K562 (cell line): ENCODE measurements around the gene LIPH. TPM values are rescaled to one million over a fixed set of nuclear protein-coding genes. Genes with fewer than 3 reads are reported as not detected.

Experiments used
- ATAC-seq: fragments of 200-7000 bp; cut with Tn5 transposase; 3 replicates; pipeline ENCODE4 v1.9.1; 2020; ENCODE audit warnings: moderate library complexity
- BruUV-seq: library from RNA; stranded (reverse); fragments of 400-500 nt; replicated peaks from 2 replicates; lab custom pipeline; 2021; lab: Mats Ljungman, UMichigan
- CTCF ChIA-PET: fragments of 300-600 bp; formaldehyde crosslinking; extraction: SDS; loops from one replicate; lab custom pipeline; 2021; ENCODE audit warnings: low intra/inter-chr PET ratio; lab: Yijun Ruan, JAX
- POLR2A ChIA-PET: fragments of 300-600, 350-650 bp; sonication (Branson Sonifier 250); formaldehyde crosslinking; extraction: SDS; loops from one replicate; lab custom pipeline; 2021; ENCODE audit warnings: antibody characterized with exemption, inconsistent platforms; lab: Yijun Ruan, JAX
- DNase-seq, 4 experiments: peaks; one replicate each; pipeline versions ENCODE4 v3.0.0 to v3.0.0-alpha.2; 2011 to 2018; ENCODE audit warnings: low spot score in 3 of 4, mixed read lengths in 3 of 4; ENCODE audit errors: extremely low read depth in 1 of 4
- FAIRE-seq: peaks from 2 replicates; lab custom pipeline; 2011; peaks lifted over from hg19 to GRCh38; lab: Jason Lieb, UNC
- H2AFZ ChIP-seq: 2 replicates; pipeline ENCODE4 v1.6.0; 2011; ENCODE audit warnings: low read depth, low read length, control low read depth, inconsistent platforms
- H3K27ac ChIP-seq: fragments of 200-600 bp; 3 replicates; pipeline ENCODE4 v1.8.0; 2011; ENCODE audit warnings: low read depth, mild to moderate bottlenecking, control low read depth, inconsistent platforms, low read length, moderate library complexity, mixed read lengths; ENCODE audit errors: extremely low read depth
- H3K27me3 ChIP-seq, 2 experiments: fragments of 300-600 bp in 1 of 2; 2 replicates in 1 of 2; 3 replicates in 1 of 2; pipeline versions ENCODE4 v1.6.0 to v1.8.0; 2011; ENCODE audit warnings: inconsistent platforms in 2 of 2, low read length in 2 of 2, mild to moderate bottlenecking in 1 of 2, mixed read lengths in 1 of 2, moderate library complexity in 1 of 2; ENCODE audit not compliant: control insufficient read depth in 2 of 2, insufficient read depth in 2 of 2
- H3K36me3 ChIP-seq: fragments of 300-600 bp; 3 replicates; pipeline ENCODE4 v1.8.0; 2011; ENCODE audit warnings: mild to moderate bottlenecking, low read length, inconsistent platforms; ENCODE audit not compliant: control insufficient read depth, insufficient read depth
- H3K4me1 ChIP-seq, 2 experiments: fragments of 200-600 bp in 1 of 2; replicated peaks in 1 of 2; 2 replicates in 1 of 2; 3 replicates in 1 of 2; pipeline versions ENCODE4 v1.5.1 to v1.8.0; 2011; ENCODE audit warnings: inconsistent platforms in 2 of 2, low read length in 2 of 2, mild to moderate bottlenecking in 1 of 2, mixed read lengths in 1 of 2, moderate library complexity in 1 of 2; ENCODE audit not compliant: control insufficient read depth in 2 of 2, insufficient read depth in 2 of 2
- H3K4me2 ChIP-seq: 2 replicates; pipeline ENCODE4 v1.6.1; 2011; ENCODE audit warnings: low read length, control low read depth, inconsistent platforms, mixed read lengths; ENCODE audit not compliant: insufficient read depth
- H3K4me3 ChIP-seq: fragments of 200-600 bp; sonication (generic), shearing (Covaris generic); 2 replicates; pipeline ENCODE4 v1.5.1; 2016; ENCODE audit warnings: control low read depth, inconsistent platforms
- H3K79me2 ChIP-seq: fragments of 200-600 bp; 3 replicates; pipeline ENCODE4 v1.8.0; 2011; ENCODE audit warnings: low read length, inconsistent platforms; ENCODE audit not compliant: control insufficient read depth, insufficient read depth
- H3K9ac ChIP-seq, 2 experiments: 2 replicates each; pipeline versions ENCODE4 v1.6.0 to v1.6.1; 2011; ENCODE audit warnings: low read depth in 2 of 2, low read length in 2 of 2, control low read depth in 1 of 2, inconsistent platforms in 1 of 2, mild to moderate bottlenecking in 1 of 2, mixed read lengths in 1 of 2; ENCODE audit not compliant: insufficient read depth in 1 of 2
- H3K9me1 ChIP-seq: one replicate; pipeline ENCODE4 v1.6.0; 2011; ENCODE audit warnings: inconsistent platforms, mild to moderate bottlenecking, low read length, moderate library complexity; ENCODE audit not compliant: control insufficient read depth, insufficient read depth
- H3K9me3 ChIP-seq: replicated peaks from 2 replicates; pipeline ENCODE4 v1.5.1; 2011; ENCODE audit warnings: low read depth, low read length, inconsistent platforms; ENCODE audit not compliant: control insufficient read depth, insufficient read depth
- H4K20me1 ChIP-seq: replicated peaks from 2 replicates; pipeline ENCODE4 v1.6.1; 2011; ENCODE audit warnings: low read length, inconsistent platforms, mixed read lengths; ENCODE audit not compliant: control insufficient read depth, insufficient read depth
- BRD9 ChIP-seq: fragments of 450-650 bp; IDR thresholded peaks from 2 replicates; pipeline ENCODE4 v1.6.1; 2018; ENCODE audit warnings: low read depth; ENCODE audit not compliant: partially characterized antibody
- CTBP1 ChIP-seq: fragments of 450-650 bp; IDR thresholded peaks from 2 replicates; pipeline ENCODE4 v1.6.1; 2016; ENCODE audit warnings: borderline replicate concordance
- E2F6 ChIP-seq, 2 experiments: IDR thresholded peaks; 2 replicates each; pipeline ENCODE4 v1.6.1; 2011; ENCODE audit warnings: borderline replicate concordance in 1 of 2, control low read depth in 1 of 2, low read depth in 1 of 2, low read length in 1 of 2, mild to moderate bottlenecking in 1 of 2, mixed read lengths in 1 of 2, moderate library complexity in 1 of 2; ENCODE audit not compliant: insufficient read depth in 1 of 2, insufficient read length in 1 of 2, poor library complexity in 1 of 2, severe bottlenecking in 1 of 2; ENCODE audit errors: extremely low read depth in 1 of 2
- FOSL1 ChIP-seq: fragments of 200-800 bp; sonication (Bioruptor generic); conservative IDR thresholded peaks from 2 replicates; pipeline ENCODE4 v1.6.1; 2016; ENCODE audit warnings: missing genetic modification characterization, missing compliant biosample characterization
- L3MBTL2 ChIP-seq: fragments of 450-650 bp; IDR thresholded peaks from 2 replicates; pipeline ENCODE4 v1.6.1; 2016; ENCODE audit warnings: mild to moderate bottlenecking, moderate library complexity
- MEF2A ChIP-seq: IDR thresholded peaks from 2 replicates; pipeline ENCODE4 v1.6.1; 2011; ENCODE audit warnings: low read depth, mild to moderate bottlenecking, low read length, moderate library complexity; ENCODE audit not compliant: control insufficient read depth
- MEF2D ChIP-seq: conservative IDR thresholded peaks from 2 replicates; pipeline ENCODE4 v1.6.1; 2016; ENCODE audit warnings: low read depth, missing genetic modification characterization, missing compliant biosample characterization
- NFIC ChIP-seq: fragments of 450-650 bp; IDR thresholded peaks from 2 replicates; pipeline ENCODE4 v1.6.1; 2017; ENCODE audit warnings: mild to moderate bottlenecking, inconsistent platforms
- SMAD4 ChIP-seq: fragments of 250-450 bp; sonication (Bioruptor Pico); conservative IDR thresholded peaks from 2 replicates; pipeline ENCODE4 v1.8.0; 2021; ENCODE audit warnings: inconsistent platforms, mild to moderate bottlenecking, moderate library complexity
- TBL1XR1 ChIP-seq, 2 experiments: IDR thresholded peaks; 2 replicates each; pipeline ENCODE4 v1.6.1; 2012; ENCODE audit warnings: improper control_type of control experiment in 2 of 2, low read length in 2 of 2, mild to moderate bottlenecking in 1 of 2
- TCF7 ChIP-seq: sonication (generic); IDR thresholded peaks from 2 replicates; pipeline ENCODE4 v1.6.1; 2016; ENCODE audit warnings: antibody characterized with exemption, borderline replicate concordance
- U2AF1 ChIP-seq: fragments of 200-400 bp; formaldehyde crosslinking; optimal IDR thresholded peaks from 2 replicates; pipeline ENCODE3; 2017; ENCODE audit warnings: mild to moderate bottlenecking, low read depth, low read length, moderate library complexity
- ZNF316 ChIP-seq: fragments of 450-650 bp; IDR thresholded peaks from 2 replicates; pipeline ENCODE4 v1.6.1; 2016
- ZNF395 ChIP-seq: fragments of 200-800 bp; sonication (Bioruptor generic); IDR thresholded peaks from 2 replicates; pipeline ENCODE4 v1.6.1; 2017; ENCODE audit warnings: missing genetic modification characterization, missing compliant biosample characterization
- WGBS: fragments of 100-300 bp; shearing (Covaris generic); methylation state at CpG from one replicate; pipeline ENCODE4 v1.1.6; 2016; ENCODE audit warnings: low coverage, mixed read lengths; ENCODE audit not compliant: insufficient coverage; ENCODE audit errors: missing lambda C conversion rate; 5-methylcytosine and 5-hydroxymethylcytosine counted together
- in situ Hi-C: fragments of 300-500 bp; cut with MboI; formaldehyde crosslinking; loops from 4 replicates; pipeline ENCODE4 v1.15.0; 2018; ENCODE audit warnings: inconsistent platforms, mixed read lengths
- intact Hi-C: fragments of 100-400 bp; cut with micrococcal nuclease; formaldehyde crosslinking; loops from 2 replicates; pipeline ENCODE4 v1.14.2; 2022
- polyA plus RNA-seq, 8 experiments: library from polyadenylated mRNA; depleted of rRNA in 4 of 8; stranded (reverse) in 5 of 8; unstranded in 3 of 8; fragments of >200 nt; fragmentation: Nextera tagmentation in 2 of 8; fragmentation: Illumina TruSeq in 1 of 8; extraction: Ambion mirVana in 2 of 8; extraction: Trizol in 1 of 8; gene quantifications; 2 replicates each; pipeline versions ENCODE4 v1.2.1 to v1.2.3, GENCODE V29; 2011 to 2014; ENCODE audit warnings: inconsistent platforms in 1 of 8, missing spikeins in 1 of 8
- total RNA-seq, 7 experiments: library from RNA; depleted of rRNA in 6 of 7; stranded (reverse); fragments of >200 nt in 6 of 7; fragmentation: Illumina TruSeq in 2 of 7; extraction: Trizol in 2 of 7; gene quantifications; 2 replicates each; pipeline versions ENCODE4 v1.2.1 to v1.2.3, GENCODE V29; 2011 to 2021; ENCODE audit warnings: low replicate concordance in 1 of 7

LIPH gene
- total and polyA plus RNA-seq, 9 of the 15 experiments (the other 6 are each of a cell fraction or from before 2014, with no cell fraction given): 0.73 to 1.8 (median 1.3) TPM

- peaks cover 19 to 21% of the 10 kb centered on the region in 2 experiments for H3K4me1 ChIP-seq
- in situ Hi-C loops: no loop called here
Observed at GRCh38 chr3:185502987-185503386, 49.4 kb downstream of the LIPH start.

More at GRCh38 chr3:185502987-185503386, 49.4 kb downstream of the LIPH start:
- BruUV-seq: no TSS peak
- H3K9me3 ChIP-seq: no peaks in the 10 kb centered on the region
- H3K79me2 ChIP-seq: peaks cover 9% of the 10 kb centered on the region
- DNase-seq: peak; percentile 37 to 83 (median 53)
- peak; percentile 48 for FAIRE-seq
- 7% methylated on average over 3 of the region's 3 CpGs for WGBS
- no peaks in the 10 kb centered on the region for H3K9me1 ChIP-seq
- H3K4me2 ChIP-seq: no peak overlapping the region
- intact Hi-C loops: no loop called here
- H3K27ac ChIP-seq: no peak overlapping the region
- H3K9ac ChIP-seq: peak overlapping the region in 1 of 2 experiments; percentile 23; a peak in 1 of 4 replicates
- peak overlapping the region; percentile 0; the same call in 1 of the 2 replicates for H2AFZ ChIP-seq
- H3K27me3 ChIP-seq: no peaks in the 10 kb centered on the region
- H4K20me1 ChIP-seq: no peaks in the 10 kb centered on the region
- no peak for ATAC-seq
- ChIA-PET POLR2A (interaction anchor here (0.6 to 1.0 kb wide), 5 partner anchors 10 to 1629 kb away, joined by 3 to 4 read pairs (median 3); no protein-coding TSS in a partner anchor), CTCF (no interaction called here)
- H3K4me3 ChIP-seq: no peak overlapping the region
- peak; percentile 84 for TF ChIP-seq MEF2A
- TF ChIP-seq BRD9: no peak
- no peak for TF ChIP-seq ZNF395
- TF ChIP-seq U2AF1: no peak
- TF ChIP-seq SMAD4 (CRISPR knock-in tag): 0 out of 2 replicates have a peak, but pooled peaks have one; percentile 26
- TF ChIP-seq MEF2D: peak; percentile 83
- peak; percentile 21; the same call in 1 of the 2 replicates for TF ChIP-seq TCF7
- peak; percentile 91 for TF ChIP-seq NFIC
- TF ChIP-seq TBL1XR1 (IDR thresholded peaks at IDR 0.05; ENCODE audit: low read length in 2 of 2): no peak
- no peak for TF ChIP-seq ZNF316
- TF ChIP-seq L3MBTL2: 0 out of 2 replicates have a peak, but pooled peaks have one; percentile 21
- TF ChIP-seq FOSL1 (tag): no peak
- TF ChIP-seq E2F6 (IDR thresholded peaks at IDR 0.05; ENCODE audit: borderline replicate concordance in 1 of 2, extremely low read depth in 1 of 2, insufficient read depth in 1 of 2, insufficient read length in 1 of 2, low read depth in 1 of 2, low read length in 1 of 2, poor library complexity in 1 of 2, severe bottlenecking in 1 of 2): peak in 1 of 2 experiments; percentile 50
- 0 out of 2 replicates have a peak, but pooled peaks have one; percentile 12 for TF ChIP-seq CTBP1
- TF ChIP-seq, all 486 proteins: peak for 8
- no peaks in the 10 kb centered on the region for H3K36me3 ChIP-seq
